Activated CD4-positive, CD25-positive, alpha-beta regulatory T cell treated with anti-CD3 and anti-CD28 coated beads, Interleukin-2, amount 50 U/mL, for 72 hours (primary cell): Measurements from ENCODE around the gene FLNB.
"Not testable (repeated sequence)": the region's sequence is repeated elsewhere in the genome, so short reads cannot be mapped to it uniquely, and the experiment has no call there.

Source experiments
- DNase-seq: peaks from one replicate; pipeline ENCODE4 v3.0.0; 2021

The FLNB gene

DNA sequence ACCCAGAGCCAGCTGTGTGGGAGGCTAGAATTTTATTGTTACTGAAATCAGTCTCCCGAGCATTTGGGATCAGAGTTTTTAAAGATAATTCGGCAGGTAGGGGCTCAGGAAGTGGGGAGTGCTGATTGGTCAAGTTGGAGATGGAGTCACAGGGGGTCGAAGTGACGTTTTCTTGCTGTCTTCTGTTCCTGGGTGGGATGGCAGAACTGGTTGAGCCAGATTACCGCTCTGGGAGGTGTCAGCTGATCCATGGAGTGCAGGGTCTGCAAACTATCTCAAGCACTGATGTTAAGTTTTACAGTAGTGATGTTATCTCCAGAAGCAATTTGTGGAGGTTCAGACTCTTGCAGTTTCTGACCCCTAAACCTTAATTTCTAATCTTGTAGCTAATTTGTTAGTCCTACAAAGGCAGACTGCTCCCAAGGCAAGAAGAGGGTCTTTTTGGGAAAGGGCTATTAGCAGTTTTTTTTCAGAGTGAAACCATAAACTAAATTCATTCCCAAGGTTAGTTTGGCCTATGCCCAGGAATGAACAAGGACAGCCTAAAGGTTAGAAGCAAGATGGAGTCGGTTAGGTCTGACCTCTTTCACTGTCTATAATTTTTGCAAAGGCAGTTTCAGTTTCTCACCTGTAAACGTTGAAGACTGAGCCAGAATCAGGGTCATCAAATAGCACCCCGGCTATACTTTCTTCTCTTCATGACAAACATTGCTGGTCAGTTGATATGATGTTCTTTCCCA, 28.2 kb downstream of the FLNB start:
- no peak for DNase-seq

DNA sequence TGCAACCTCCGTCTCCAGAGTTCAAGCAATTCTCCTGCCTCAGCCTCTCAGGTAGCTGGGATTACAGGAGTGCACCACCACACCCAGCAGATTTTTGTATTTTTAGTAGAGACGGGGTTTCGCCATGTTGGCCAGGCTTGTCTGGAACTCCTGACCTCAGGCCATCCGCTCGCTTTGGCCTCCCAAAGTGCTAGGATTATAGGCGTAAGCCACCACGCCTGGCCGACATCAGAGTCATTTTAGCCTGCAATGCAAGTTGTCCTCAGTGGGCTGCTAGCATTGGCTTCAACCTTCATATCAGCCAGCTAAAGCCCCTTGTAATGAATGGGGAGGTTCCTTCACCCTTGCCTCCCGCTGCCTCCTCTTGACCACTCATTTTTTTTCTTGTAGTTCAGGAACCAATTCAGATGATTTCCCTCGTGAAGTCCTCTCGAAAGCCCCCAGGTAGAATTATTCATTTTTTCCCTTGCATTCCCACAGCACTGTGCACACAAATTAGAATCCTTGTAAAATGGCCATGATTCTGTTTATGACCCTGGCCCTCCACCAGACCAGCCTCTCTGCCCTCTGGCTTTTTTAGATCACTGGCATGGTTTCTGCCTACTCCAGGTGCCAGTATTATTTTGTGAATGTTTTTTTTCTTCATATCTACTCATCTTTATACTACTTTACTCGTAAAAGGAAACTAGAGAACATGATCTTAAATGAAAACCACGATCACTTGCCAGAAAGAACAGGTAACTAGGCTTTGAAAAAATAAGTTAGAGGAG, 29.1 kb downstream of the FLNB start:
- no peak for DNase-seq

DNA sequence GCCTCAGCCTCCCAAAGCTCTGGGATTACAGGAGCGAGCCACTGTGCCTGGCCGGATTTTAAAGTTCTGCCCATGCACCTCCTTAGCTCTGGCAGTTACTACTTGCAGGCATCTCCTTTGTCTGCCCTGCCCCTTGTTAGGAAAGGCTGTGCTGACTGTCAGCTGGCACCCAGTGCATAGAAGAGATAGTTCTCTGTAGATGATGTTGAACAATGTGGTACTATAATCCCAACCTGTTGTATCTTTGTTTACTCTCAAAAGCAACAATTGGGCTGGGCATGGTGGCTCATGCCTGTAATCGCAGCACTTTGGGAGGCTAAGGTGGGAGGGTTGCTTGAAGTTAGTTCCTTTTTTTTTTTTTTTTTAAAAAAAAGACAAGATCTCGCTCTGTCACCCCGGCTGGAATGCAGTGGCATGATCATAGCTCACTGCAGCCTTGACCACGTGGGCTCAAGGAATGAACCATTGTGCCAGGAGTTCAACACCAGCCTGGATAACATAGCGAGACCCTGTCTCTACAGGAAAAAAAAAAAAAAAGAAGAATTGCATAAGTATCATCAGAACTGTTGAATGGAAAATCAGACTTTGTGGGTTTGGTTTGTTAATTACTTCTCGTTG, 30.6 kb downstream of the FLNB start:
- DNase-seq: no peak

DNA sequence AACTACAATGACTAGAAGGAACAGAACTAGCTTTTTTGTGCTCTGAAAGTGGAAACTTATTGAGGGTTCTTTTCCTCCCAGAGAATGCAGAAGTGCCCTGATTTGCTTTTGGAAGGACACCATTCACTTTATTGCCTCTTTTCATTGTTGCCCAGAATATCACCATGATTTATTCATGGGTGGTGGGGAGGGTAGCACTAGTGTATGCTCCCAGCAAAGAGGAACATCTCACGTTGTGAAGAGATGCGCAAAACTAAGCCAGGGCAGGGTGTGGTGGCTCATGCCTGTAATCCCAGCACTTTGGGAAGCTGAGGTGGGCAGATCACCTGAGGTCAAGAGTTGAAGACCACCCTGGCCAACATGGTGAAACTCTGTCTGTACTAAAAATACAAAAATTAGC, 31.4 kb downstream of the FLNB start:
- no peak for DNase-seq

DNA sequence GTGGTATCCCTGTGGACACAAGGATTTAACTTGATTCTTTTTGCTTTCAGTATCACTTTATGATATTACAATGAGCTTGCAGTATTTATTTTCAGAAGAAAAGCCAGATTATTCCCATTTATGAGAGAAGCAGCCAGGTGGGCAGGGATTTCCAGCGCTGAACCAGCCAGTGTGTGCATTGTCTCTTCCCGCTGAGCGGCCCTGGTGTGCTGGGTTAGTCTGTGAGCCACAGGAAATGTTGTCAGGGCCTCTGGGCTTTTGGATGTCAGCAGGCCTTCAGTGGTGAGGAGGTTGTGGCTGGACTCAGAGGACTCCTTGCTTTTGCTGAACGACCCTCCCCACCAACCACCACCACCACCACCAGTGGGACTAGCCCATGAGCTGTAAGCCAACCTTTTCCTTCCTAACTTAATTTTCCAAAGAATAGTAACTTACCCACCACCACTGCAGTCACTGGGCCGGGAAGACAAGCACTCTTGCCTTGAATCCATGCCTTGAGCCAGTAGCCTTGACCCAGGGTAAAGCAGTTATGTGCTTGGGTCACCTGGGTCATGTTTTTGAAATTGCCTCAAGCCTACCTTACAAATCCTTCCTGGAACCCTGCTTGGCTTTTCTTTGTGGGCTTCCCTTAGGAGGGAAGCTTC, 33.1 kb downstream of the FLNB start:
- DNase-seq: no peak

DNA sequence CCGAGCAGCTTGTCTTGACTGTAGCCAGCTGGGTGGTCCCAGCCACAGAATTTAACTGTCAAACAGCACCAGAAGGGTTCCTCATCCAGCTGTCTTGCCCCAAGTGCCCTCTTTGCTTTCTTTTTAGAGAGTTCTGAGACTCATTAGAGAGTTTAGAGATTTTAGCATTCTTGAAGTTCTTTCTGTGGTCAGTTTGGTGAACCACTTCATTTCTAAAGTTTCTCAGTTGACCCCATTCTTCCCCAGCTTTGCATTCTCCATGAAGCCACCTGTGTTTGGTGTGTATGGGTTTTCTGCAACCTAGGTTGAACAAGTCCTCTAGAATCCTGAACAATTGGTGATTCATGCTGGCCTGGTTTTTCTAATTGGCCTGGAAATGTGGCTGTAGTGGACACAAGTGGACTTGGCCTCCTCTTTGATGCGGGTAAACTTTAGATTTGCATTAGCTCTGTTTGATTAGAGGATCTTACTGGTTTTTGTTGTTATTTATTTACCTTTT, 33.7 kb downstream of the FLNB start:
- DNase-seq: no peak

DNA sequence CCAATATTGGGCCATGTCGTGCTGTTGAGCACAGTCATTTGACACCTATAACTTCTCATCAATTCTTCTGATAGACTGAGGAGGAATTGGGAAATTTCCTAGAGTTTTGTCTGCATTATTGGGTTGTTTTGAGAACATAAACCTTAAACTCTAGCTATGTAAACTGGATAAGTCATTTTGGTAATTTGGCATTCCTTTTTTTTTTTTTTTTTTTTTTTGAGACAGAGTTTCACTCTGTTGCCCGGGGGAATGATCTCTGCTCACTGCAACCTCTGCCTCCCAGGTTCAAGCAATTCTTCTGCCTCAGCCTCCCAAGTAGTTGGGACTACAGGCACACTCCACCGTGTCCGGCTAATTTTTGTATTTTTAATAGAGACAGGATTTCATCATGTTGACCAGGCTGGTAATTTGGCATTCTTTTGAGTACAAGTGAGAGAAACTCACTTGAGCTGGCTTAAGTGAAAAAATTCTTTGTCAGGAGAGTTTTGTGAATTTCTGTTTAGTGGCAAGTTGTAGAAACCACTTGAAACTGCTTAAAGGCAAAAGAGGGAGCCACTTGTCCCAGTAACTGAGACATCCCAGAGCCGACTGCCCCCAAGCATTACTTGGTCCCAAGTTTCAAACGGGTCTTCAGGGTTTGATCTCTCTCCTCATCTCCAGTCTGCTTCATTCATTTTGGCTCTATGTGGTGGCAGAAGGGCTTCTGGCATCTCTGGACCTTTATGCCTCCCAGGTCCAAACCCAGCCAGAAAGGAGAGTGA, 34.9 kb downstream of the FLNB start:
- no peak for DNase-seq

DNA sequence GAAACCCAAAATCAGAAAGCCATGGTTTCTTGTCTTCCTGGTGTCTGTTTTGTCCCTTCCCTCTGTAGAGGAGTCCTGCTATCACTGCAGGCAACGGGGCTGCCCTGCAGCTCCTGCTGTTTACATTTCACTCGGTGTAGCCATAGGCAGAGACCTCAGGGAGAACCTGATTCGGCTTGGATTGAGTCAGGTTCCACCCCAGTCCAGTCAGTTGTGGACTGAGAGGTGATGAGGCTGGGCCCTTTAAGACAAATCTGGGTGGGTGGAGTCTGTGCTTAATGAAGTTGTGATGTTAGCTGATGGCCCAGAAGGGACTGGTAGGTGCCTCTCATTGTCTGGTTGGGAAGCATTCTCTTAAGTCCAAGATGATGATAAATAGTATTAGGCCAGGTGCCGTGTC, 35.7 kb downstream of the FLNB start:
- DNase-seq: no peak

DNA sequence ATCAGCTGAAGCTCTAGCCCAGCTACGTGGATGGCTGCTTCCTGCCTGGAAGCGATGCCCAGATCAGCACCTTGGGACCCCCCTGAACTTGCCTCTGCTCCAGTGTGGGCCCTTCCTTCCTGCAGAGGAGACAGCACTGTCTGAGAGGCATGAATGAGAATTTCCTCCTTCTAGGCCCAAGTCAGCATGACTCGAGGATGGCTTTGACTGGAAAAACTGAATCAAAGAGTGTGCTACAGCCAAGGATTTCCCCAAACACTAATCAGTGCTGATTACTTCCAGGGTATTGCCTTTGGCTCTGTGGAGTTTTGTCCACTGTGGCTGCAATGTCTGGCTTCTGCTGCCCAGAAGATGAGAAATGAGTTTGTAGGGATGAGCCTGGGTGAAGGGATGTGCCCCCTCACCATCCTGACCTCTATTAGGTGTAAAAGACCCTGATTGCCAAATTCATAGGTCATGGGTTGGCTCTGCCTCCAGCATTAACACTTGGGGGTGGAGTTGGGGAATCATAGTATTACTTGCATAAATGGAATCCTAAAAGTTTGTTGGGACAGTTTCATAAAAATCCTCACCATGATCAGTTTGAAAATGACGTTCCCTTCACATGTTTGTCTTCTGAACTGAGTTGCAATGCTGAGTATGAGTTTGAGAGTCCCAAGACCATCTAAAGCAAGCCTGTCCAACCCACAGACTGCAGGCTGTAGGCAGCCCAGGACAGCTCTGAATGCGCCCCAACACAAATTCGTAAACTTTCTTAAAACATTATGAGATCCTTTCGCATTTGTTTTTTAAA, 36.7 kb downstream of the FLNB start:
- DNase-seq: no peak

DNA sequence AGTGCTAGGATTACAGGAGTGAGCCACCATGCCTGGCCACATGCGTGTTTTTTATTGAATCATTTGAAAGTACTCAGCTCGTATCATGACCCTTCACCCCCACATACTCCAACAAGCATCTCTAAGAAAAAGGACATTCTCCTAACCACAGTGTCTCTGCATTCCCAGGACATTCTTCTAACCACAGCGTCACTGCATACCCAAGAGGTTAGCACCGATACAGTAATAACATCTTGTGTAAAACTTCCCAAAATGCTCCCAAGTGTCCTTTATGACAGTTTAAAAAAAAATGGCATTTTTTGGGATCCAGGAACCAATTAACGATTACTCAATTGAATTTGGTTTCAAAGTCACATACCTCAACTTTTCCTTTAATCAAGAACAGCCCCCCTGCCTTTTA, 39.6 kb downstream of the FLNB start:
- DNase-seq: no peak

DNA sequence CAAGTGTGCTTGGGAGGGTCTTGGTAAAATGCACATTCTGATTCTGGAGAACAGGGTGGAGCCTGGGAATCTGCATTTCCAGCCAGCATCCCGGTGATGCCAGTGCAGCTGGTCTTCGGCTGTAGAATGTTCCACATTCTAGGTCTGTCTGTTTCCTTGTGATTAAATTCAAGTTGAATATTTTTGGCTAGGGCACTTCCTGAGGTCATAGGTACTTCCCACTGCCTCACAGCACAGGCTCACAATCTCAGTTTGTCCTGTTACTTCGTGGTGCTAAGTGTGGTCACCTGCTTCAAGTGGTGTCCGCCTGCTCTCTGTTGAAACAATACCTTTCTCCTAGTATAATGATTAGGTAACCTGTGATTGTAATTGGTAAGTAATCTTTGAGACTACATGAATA, 40.1 kb downstream of the FLNB start:
- no peak for DNase-seq

DNA sequence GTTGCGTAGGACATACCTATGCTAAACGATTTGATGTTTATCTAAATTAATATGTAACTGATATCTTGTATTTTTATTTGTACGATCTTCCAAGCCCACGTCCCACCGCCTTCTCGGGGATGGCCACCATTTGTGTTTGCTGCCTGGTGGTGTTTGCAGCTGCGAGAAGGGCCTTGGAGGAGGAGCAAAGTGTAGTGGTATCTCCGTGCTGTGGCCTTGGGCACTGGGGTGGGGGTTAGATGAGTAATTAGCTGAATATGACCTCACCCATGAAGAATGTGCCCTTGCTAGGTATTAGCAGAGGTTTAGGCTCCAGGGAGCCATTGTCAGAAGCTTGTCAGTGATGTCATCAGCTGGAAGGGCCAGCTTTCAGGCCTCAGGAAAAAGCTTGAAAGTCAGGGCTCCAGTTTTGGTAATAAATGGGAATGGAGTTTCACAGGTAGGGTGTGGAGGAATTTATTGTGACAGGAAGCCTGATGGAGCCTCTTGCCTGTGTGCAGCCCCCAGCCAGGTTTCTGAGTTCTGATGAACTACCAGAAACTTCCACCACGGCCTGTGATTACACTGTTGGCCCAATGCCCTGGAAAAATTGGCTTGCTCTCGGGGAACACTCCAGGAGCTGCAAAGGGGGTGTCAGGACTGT, 41.0 kb downstream of the FLNB start:
- no peak for DNase-seq

DNA sequence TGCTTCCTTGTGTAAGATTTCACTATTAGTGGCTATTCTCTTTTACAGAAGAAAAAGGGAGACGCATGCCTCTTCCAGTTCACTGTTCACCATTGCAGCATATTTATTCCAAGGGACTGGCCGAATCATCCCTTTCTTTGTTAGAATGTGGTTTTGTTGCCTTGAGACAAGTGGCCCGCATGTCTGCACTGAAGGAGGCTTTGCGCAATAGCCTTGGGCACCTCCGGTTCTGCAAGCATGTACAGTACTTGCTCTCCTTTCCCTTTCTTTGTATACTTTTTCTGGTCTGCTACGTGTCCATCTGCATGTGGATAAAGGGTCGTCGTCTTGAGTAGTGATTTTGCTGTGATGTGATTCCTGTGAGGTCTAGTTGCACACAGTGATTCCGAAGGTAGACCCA, 43.0 kb downstream of the FLNB start:
- no peak for DNase-seq

DNA sequence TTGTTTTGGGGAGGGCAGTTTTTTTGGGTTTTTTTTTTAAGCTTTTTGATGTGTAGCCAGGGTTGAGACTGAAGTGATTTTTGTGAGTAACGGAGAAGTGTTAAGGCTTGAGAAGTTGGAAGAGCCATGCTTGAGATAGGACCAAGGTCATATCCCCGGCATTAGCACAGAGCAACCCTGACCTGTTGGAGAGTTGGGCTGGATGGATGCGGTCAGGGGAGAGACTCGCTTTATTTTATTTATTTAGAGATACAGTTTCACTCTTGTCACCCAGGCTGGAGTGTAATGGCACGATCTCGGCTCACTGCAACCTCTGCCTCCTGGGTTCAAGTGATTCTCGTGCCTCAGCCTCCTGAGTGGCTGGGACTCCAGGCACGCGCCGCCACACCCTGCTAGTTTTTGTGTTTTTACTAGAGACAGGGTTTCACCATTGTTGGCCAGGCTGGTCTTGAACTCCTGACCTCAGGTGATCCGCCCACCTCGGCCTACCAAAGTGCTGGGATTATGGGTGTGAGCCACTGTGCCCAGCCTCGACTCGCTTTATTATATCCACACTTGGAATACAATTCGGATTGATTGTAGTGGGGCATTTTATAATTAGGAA, 43.5 kb downstream of the FLNB start:
- DNase-seq: not testable (repeated sequence)

DNA sequence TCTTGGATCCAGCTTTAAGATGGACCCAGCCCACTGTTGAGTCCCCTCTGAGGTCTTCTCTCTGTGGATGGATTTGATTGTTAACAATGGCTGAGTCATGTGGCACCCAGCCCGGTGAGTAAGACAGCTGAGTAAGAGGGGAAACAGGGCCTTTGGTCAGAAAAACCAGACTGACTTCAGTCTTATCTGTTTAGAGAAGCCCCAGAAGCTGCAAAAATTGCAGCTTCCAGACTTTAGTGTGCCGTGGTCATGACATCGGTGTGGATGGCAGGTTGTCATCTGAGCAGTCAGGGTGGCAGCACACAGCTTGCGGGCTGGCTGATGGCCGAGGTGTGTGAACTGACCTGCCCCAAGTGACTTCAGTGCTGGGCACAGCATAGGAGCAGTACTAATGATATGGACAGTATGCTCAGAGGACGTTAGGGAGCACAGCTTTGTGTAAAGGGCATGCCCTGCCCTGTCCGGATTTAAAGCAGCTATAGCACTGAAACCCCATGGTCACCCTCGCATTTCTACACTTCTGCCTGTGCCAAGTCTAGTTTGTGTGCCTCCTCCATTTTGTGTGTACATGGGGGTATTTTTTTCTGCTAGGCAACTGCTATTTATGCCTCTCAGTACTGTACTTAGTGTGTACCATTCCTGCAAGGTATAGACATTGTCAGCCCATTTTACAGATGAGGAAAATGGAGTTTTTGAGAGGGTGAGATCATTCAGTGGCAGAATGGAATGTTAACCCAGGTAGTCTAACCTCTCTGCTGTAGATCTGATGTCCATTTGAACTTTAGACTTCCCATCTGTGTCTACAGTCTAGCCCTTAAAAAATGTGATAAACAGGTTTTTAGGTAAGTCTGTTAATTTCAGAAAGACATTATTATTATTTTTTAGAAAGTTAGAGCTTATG, 44.4 kb downstream of the FLNB start:
- no peak for DNase-seq

DNA sequence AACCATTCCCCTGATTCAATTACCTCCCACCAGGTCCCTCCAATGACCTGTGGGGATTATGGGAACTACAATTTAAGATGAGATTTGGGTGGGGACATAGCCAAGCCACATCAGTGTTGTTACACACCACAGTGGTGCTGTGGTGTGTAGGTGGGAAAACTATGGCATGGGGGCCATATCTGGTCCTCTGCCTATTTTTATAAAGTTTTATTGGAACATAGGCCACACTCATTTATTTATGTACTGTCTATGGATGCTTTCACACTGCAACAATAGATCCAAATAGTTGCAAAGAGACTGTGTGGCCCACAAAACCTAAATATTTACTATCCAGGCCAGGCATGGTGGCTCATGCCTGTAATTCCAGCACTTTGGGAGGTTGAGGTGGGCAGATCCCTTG, 46.4 kb downstream of the FLNB start:
- DNase-seq: no peak

DNA sequence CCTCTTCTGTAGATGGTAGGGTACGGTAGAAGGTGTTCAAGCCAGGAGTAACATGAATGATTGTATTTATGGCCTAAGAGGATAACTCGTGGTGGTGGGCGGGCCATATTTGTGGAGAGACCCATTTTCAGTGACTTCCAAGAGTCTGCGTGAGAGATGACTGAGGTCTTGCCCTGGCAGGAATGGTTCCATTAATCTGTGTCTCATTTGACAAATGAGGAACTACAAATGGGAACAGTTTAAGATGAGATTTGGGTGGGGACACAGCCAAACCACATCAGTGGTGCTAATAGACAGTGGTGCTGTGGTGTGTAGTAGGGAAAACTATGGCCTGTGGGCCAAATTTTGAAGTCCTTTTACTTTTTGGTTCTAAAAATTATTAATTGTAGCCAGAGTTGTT, 47.1 kb downstream of the FLNB start:
- DNase-seq: no peak

DNA sequence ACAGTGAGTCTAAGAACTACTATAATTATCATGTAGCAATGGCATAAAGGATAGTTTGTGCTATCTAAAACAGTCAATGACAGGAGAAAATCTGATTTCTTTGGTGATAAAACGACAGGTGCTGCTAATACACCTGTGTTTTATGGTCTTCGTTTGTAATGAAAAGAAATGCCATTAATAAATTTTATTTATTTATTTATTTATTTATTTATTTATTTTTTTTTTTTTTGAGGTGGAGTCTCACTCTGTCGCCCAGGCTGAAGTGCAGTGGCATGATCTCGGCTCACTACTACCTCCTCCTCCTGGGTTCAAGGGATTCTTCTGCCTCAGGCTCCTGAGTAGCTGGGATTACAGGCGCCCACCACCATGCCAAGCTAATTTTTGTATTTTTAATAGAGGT, 47.7 kb downstream of the FLNB start:
- not testable (repeated sequence) for DNase-seq

DNA sequence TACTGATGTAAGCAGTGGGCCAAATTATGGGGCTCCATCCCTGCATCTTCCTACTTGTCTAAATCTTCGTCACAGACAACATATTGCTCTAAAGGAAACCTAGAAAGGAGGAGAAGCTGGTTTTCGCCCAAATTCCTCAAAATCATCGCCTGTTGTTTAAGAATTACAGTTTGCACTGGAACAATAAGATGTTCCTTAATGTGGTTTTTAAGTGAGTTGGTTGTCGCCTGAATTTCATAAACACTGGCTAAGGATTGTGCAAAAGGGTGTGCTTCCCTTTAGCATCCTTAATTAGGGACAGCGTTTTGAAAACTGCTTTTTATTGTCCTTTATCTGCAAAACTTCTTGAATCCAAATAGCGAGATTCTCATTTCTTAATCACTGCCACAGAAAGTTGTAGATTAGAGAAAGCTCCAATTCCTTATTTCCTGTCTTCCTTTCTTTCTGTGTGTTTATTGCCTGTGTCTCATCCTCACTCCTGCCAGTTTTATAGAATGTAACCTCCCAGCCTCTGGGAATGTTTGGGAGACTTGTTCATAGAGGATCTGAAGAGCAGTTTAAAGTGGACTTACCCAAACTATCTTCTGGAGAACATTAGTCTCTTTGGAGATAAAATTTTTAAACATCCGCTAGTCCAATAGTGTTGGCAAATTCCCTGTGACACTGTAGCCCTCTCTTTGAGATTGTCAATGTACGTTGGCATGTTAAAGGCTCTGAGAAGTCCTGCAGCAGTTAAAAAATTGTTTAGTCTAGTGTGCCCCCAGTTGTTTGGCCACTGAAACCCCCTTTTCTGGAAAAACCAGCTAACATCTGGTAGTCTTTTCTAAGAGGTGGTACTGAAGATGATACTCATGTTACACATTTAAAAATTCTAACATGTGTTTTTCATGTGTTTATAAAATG, 50.4 kb downstream of the FLNB start:
- DNase-seq: no peak
